ENCODE measurements around the gene TRIM16. TPM values are rescaled to one million over a fixed set of nuclear protein-coding genes. Genes with fewer than 3 reads are reported as not detected.
"Not testable (repeated sequence)": the region's sequence is repeated elsewhere in the genome, so short reads cannot be mapped to it uniquely, and the experiment has no call there.

TRIM16 gene
- total RNA-seq, 1 donor from 2014 or later = 31.9 TPM

GRCh38 chr17:15629991-15630390, 54.1 kb downstream of the TRIM16 start:
- ATAC-seq; intact Hi-C loops (cut with DNase I); DNase-seq (ENCODE audit: missing footprints): not testable (repeated sequence)

- intact Hi-C loops (cut with DNase I); ATAC-seq; DNase-seq (ENCODE audit: missing footprints): not testable (repeated sequence)
Observed at GRCh38 chr17:15623661-15624209, 60.4 kb downstream of the TRIM16 start.

- ATAC-seq; DNase-seq (ENCODE audit: missing footprints); intact Hi-C loops (cut with DNase I): not testable (repeated sequence)
Observed at GRCh38 chr17:15623255-15623654, 60.9 kb downstream of the TRIM16 start.

GRCh38 chr17:15622124-15622523, 62.0 kb downstream of the TRIM16 start:
- ATAC-seq; intact Hi-C loops (cut with DNase I); DNase-seq (ENCODE audit: missing footprints): not testable (repeated sequence)

GRCh38 chr17:15619331-15620058, 64.6 kb downstream of the TRIM16 start, which contains the start of gene FBXW10B:
Gene FBXW10B (minus strand): TSS chr17:15619704. CDS start chr17:15619512, 192 bp downstream.
- intact Hi-C loops (cut with DNase I); DNase-seq (ENCODE audit: missing footprints): not testable (repeated sequence)
- peak; percentile 80 for ATAC-seq

- DNase-seq (ENCODE audit: missing footprints); intact Hi-C loops (cut with DNase I); ATAC-seq: not testable (repeated sequence)
Observed at GRCh38 chr17:15616828-15617227, 67.3 kb downstream of the TRIM16 start.

DNA sequence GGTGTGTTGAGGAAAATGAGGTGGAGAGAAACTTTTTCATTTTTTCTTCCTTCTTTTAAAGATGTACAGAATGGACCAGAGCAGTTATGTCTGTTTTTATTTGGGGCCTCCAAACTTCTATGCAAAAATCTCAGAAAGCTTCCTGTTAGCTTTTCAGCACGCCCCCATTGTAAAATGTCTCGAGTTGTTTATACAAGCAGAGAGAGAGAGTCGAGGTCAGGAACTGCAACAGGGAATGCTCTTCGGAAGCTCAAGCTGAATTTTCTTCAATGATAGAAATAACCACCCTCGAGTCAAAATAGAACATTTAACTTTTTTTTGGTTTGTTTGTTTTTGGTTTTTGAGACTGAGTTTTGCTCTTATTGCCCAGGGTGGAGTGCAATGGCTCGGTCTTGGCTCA, 68.3 kb downstream of the TRIM16 start:
- DNase-seq (ENCODE audit: missing footprints); intact Hi-C loops (cut with DNase I): not testable (repeated sequence)

GRCh38 chr17:15613111-15613510, 71.0 kb downstream of the TRIM16 start:
- DNase-seq (ENCODE audit: missing footprints); intact Hi-C loops (cut with DNase I); ATAC-seq: not testable (repeated sequence)

More for the DNA sequence above, 68.3 kb downstream of the TRIM16 start:
- ATAC-seq = not testable (repeated sequence)

DNA sequence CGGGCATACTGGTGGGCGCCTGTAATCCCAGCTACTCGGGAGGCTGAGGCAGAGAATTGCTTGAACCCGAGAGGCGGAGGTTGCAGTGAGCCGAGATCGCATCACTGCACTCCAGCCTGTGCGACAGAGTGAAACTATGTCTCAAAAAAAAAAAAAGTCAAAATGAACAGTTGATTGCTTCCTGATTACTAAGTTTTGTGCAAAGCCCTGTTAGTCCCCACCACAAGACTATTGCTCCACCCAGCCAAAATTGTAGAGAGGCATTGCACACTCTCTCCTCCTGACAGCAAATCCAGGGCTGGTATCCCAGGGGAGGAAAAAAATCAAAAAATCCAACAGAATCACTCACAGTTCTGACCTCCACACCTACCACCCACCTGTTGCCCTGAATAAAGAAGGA, 91.2 kb downstream of the TRIM16 start:
- intact Hi-C loops (cut with DNase I); ATAC-seq; DNase-seq (ENCODE audit: missing footprints): not testable (repeated sequence)

DNA sequence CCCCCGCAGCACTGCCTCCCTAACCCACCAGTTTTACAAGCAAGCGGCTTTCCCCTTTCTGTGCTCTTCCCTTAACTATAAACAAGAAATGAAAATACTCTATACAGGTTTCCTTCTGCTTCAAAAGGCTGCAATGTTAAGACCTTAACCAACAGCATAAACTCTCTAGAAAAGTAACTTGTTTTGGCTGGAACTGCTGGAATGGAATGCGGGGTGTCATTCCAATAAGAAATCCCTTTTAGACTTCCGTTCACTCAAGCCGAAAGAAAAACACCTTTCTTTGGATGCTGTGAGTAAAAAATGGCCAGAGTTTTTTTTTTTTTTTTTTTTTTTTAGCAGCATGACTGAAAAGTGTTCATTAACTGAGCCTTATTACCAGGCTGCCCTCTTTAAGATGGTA, 92.1 kb downstream of the TRIM16 start:
- DNase-seq (ENCODE audit: missing footprints); intact Hi-C loops (cut with DNase I); ATAC-seq: not testable (repeated sequence)

- ATAC-seq; DNase-seq (ENCODE audit: missing footprints); intact Hi-C loops (cut with DNase I): not testable (repeated sequence)
Observed at GRCh38 chr17:15590844-15591243, 93.3 kb downstream of the TRIM16 start.

GRCh38 chr17:15589544-15590536, 94.3 kb downstream of the TRIM16 start:
- DNase-seq (ENCODE audit: missing footprints); ATAC-seq; intact Hi-C loops (cut with DNase I): not testable (repeated sequence)

DNA sequence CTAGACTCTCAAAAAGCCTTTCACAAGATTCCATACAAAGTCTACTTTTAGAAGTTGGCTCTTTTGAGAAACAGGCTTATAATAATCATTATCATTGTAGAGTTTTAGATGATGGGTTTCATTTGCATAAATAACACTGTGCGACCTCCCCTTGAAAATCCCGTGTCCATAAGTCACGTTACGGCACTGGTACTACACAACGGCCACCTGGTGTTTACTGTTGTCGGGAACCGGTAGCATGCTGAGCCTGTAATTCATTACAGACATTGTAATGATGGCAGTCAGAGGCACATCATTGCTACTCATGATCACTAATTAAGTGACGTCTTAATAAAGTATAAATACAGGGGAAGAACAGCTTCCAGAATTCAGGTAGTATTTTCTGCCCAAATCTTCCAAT, 96.1 kb downstream of the TRIM16 start:
- ATAC-seq; DNase-seq (ENCODE audit: missing footprints); intact Hi-C loops (cut with DNase I): not testable (repeated sequence)

- intact Hi-C loops (cut with DNase I); ATAC-seq; DNase-seq (ENCODE audit: missing footprints): not testable (repeated sequence)
Observed at GRCh38 chr17:15583313-15583712, 100.8 kb downstream of the TRIM16 start.

DNA sequence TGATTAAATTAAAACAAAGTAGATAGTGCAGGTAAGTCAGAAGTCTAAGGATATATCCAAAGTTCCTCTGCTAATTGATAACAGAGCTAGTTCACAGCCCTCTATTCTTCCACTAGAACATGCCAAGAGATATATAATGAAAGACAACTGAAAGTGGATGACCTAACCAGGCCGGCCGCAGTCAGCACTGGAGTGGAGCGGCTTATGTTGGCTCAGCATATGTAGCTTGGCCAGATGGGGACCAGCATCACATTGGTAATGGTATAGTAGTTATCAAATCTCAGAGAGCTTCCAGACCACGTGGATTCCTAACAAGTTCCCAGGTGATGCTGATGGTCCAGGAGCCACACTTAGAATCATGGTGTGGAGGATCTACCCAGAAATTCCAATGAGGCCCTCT, 102.6 kb downstream of the TRIM16 start:
- intact Hi-C loops (cut with DNase I) = not testable (repeated sequence)

More for the DNA sequence above, 102.6 kb downstream of the TRIM16 start:
- not testable (repeated sequence) for DNase-seq (ENCODE audit: missing footprints); ATAC-seq

All from Right ventricle myocardium inferior (tissue), 1 donor.